Natural killer cell treated with Interleukin-12 subunit alpha and Interleukin-12 subunit beta and Interleukin-15 and Interleukin-18, amount 100 ng/mL, for 72 hours (primary cell): ENCODE results near the gene TUSC2. TPM values are rescaled to one million over a fixed set of nuclear protein-coding genes. Genes with fewer than 3 reads are reported as not detected.

Source experiments
- ATAC-seq, 2 donors: fragments of 150-1000 bp; cut with Tn5 transposase in 1 of 2; sonication (Bioruptor Pico), chemical (Tn5 transposase) in 1 of 2; 2 replicates each; pipeline ENCODE4 v1.10.0; 2021
- DNase-seq: peaks from one replicate; pipeline ENCODE4 v3.0.0; 2022; ENCODE audit warnings: low spot score
- H3K27ac Mint-ChIP-seq, 2 donors: 1 replicate in 1 of 2; 2 replicates in 1 of 2; pipeline ENCODE4 v1.8.0; 2022; ENCODE audit warnings: mixed read lengths in 2 of 2, mild to moderate bottlenecking in 1 of 2, moderate library complexity in 1 of 2
- H3K27me3 Mint-ChIP-seq, 2 donors: 1 replicate in 1 of 2; 2 replicates in 1 of 2; pipeline ENCODE4 v1.8.0; 2022; ENCODE audit warnings: mixed read lengths in 2 of 2
- H3K36me3 Mint-ChIP-seq: one replicate; pipeline ENCODE4 v1.8.0; 2022; ENCODE audit warnings: mixed read lengths
- H3K4me1 Mint-ChIP-seq, 2 donors: 1 replicate in 1 of 2; 2 replicates in 1 of 2; pipeline ENCODE4 v1.8.0; 2022; ENCODE audit warnings: low read depth in 2 of 2, mixed read lengths in 2 of 2, mild to moderate bottlenecking in 1 of 2
- H3K4me3 Mint-ChIP-seq: one replicate; pipeline ENCODE4 v1.8.0; 2022; ENCODE audit warnings: mixed read lengths
- H3K9me3 Mint-ChIP-seq: 2 replicates; pipeline ENCODE4 v1.8.0; 2022; ENCODE audit warnings: mixed read lengths
- total RNA-seq, 2 donors: library from RNA; stranded (reverse); gene quantifications; one replicate each; pipeline ENCODE4 v1.2.3, GENCODE V29; 2022

TUSC2 gene
- total RNA-seq, 2 donors from 2014 or later, result 26.9 to 31.9 TPM

DNA sequence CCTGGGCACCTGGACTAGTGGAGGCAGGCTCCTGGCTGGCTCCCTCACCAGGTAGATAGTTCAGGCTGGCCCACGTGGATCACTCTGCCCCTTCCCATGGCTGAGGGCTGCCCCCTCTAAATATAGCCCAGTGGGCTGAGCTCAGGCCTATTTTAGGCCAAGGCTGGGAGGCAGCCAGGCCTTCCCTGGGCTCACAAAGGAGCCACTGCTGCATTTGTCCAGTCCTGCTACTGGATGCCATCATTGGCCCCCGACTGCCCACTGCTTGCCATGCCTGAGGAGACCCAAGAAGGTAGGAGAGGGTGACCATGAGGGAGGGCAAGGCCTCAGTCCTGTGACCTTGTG is 49.2 kb downstream of the TUSC2 start, which contains the start of gene LSMEM2:
Gene LSMEM2 (plus strand): TSS at position 208 of the 345 bp plus-strand sequence. CDS start 27 bp downstream, at position 235.
- H3K4me3 Mint-ChIP-seq, result no peak within 1 kb of the TSS
- no peak within 1 kb of the TSS for H3K27ac Mint-ChIP-seq
- no peaks in the 10 kb centered on the region for H3K9me3 Mint-ChIP-seq
- peaks cover 11 to 16% of the 10 kb centered on the region in 2 donors for H3K4me1 Mint-ChIP-seq
- no peak for DNase-seq
- H3K36me3 Mint-ChIP-seq, result no peaks in the 10 kb centered on the region
- peaks cover 18% of the 10 kb centered on the region in 2 donors for H3K27me3 Mint-ChIP-seq
- no peak for ATAC-seq

GRCh38 chr3:50278123-50278879 is 49.7 kb downstream of the TUSC2 start:
- Mint-ChIP-seq H3K4me3 (no peak overlapping the region), H3K36me3 (no peaks in the 10 kb centered on the region), H3K9me3 (no peaks in the 10 kb centered on the region), H3K4me1 (peaks cover 11 to 16% of the 10 kb centered on the region in 2 donors), H3K27me3 (peaks cover 18% of the 10 kb centered on the region in 2 donors), H3K27ac (no peak overlapping the region)
- DNase-seq (no peak), ATAC-seq (peak in 1 of 2 donors; percentile 15)

DNA sequence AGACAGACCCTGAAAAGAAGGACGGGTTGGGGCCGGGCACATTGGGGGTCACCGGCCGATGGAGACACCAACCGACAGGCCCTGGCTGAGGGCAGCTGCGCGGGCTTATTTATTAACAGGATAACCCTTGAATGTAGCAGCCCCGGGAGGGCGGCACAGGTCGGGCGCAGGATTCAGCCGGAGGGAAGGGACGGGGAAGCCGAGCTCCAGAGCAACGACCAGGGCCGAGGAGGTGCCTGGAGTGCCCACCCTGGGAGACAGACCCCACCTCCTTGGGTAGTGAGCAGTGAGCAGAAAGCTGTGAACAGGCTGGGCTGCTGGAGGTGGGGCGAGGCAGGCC is 51.3 kb downstream of the TUSC2 start:
- peaks cover 16 to 22% of the 10 kb centered on the region in 2 donors for H3K4me1 Mint-ChIP-seq
- H3K9me3 Mint-ChIP-seq, result no peaks in the 10 kb centered on the region
- no peak overlapping the region for H3K4me3 Mint-ChIP-seq
- H3K27ac Mint-ChIP-seq, result no peak overlapping the region
- peaks cover 21 to 24% of the 10 kb centered on the region in 2 donors for H3K27me3 Mint-ChIP-seq
- ATAC-seq, result no peak
- DNase-seq, result no peak
- H3K36me3 Mint-ChIP-seq, result no peaks in the 10 kb centered on the region

GRCh38 chr3:50275996-50276761 is 51.8 kb downstream of the TUSC2 start:
- DNase-seq (no peak), ATAC-seq (no peak)
- Mint-ChIP-seq H3K4me1 (peaks cover 20 to 22% of the 10 kb centered on the region in 2 donors), H3K9me3 (no peaks in the 10 kb centered on the region), H3K27ac (no peak overlapping the region), H3K27me3 (peaks cover 21 to 24% of the 10 kb centered on the region in 2 donors), H3K36me3 (no peaks in the 10 kb centered on the region), H3K4me3 (no peak overlapping the region)

- peak overlapping the region; percentile 21 for H3K4me3 Mint-ChIP-seq
- H3K4me1 Mint-ChIP-seq, result peaks cover 20 to 22% of the 10 kb centered on the region in 2 donors
- DNase-seq, result no peak
- no peak for ATAC-seq
- H3K36me3 Mint-ChIP-seq, result no peaks in the 10 kb centered on the region
- peaks cover 21 to 24% of the 10 kb centered on the region in 2 donors for H3K27me3 Mint-ChIP-seq
- no peaks in the 10 kb centered on the region for H3K9me3 Mint-ChIP-seq
- no peak overlapping the region for H3K27ac Mint-ChIP-seq
Observed at GRCh38 chr3:50275141-50275995, 52.7 kb downstream of the TUSC2 start.

Other genes starting within 250 kb of the TUSC2 start
- 100 to 1,000 TPM; 198 to 270 TPM for gene RBM5, start 239.3 kb downstream of the TUSC2 start, total RNA-seq
- under 1 TPM; 0.12 to 0.81 TPM for gene SEMA3F, start 172.9 kb downstream of the TUSC2 start, total RNA-seq
- not detected for gene GNAT1, start 136.6 kb downstream of the TUSC2 start, total RNA-seq
- not detected for gene SLC38A3, start 123.0 kb downstream of the TUSC2 start, total RNA-seq
- 100 to 1,000 TPM; 331 to 413 TPM for gene GNAI2, start 92.0 kb downstream of the TUSC2 start, total RNA-seq
- 1 to 10 TPM in 1 of 2 donors, under 1 TPM in 1; 0.89 to 1.2 TPM for gene SEMA3B, start 59.1 kb downstream of the TUSC2 start, total RNA-seq
- not detected for gene LSMEM2, start 49.1 kb downstream of the TUSC2 start, total RNA-seq
- gene IFRD2, start 35.8 kb downstream of the TUSC2 start, total RNA-seq, result 100 to 1,000 TPM in 1 of 2 donors, 10 to 100 TPM in 1; 84.2 to 225 TPM
- 1 to 10 TPM; 5.5 to 5.6 TPM for gene HYAL3, start 28.8 kb downstream of the TUSC2 start, total RNA-seq
- gene NAA80, start 28.8 kb downstream of the TUSC2 start, total RNA-seq, result 10 to 100 TPM; 13.2 to 15.7 TPM
- gene HYAL1, start 24.6 kb downstream of the TUSC2 start, total RNA-seq, result under 1 TPM; 0.25 to 0.26 TPM
- 10 to 100 TPM in 1 of 2 donors, 1 to 10 TPM in 1; 5.6 to 11.1 TPM for gene HYAL2, start 5.5 kb downstream of the TUSC2 start, total RNA-seq
- 10 to 100 TPM; 48.2 to 65.4 TPM for gene RASSF1, start 12.6 kb upstream of the TUSC2 start, total RNA-seq
- gene ZMYND10, start 17.5 kb upstream of the TUSC2 start, total RNA-seq, result 1 to 10 TPM in 1 of 2 donors, under 1 TPM in 1; 0.95 to 1.4 TPM
- 10 to 100 TPM; 42.3 to 44.6 TPM for gene NPRL2, start 22.6 kb upstream of the TUSC2 start, total RNA-seq
- 10 to 100 TPM; 36.9 to 38.2 TPM for gene CYB561D2, start 22.6 kb upstream of the TUSC2 start, total RNA-seq
- gene TMEM115, start 31.3 kb upstream of the TUSC2 start, total RNA-seq, result 10 to 100 TPM; 29.6 to 32.8 TPM
- 1 to 10 TPM; 1.6 to 1.7 TPM for gene CACNA2D2, start 175.4 kb upstream of the TUSC2 start, total RNA-seq
- gene C3orf18, start 239.5 kb upstream of the TUSC2 start, total RNA-seq, result 1 to 10 TPM; 5.1 to 6.2 TPM
- gene HEMK1, start 241.3 kb upstream of the TUSC2 start, total RNA-seq, result 10 to 100 TPM; 31.5 to 48.4 TPM